Measurements from ENCODE around the gene SLC5A11. TPM values are rescaled to one million over a fixed set of nuclear protein-coding genes. Genes with fewer than 3 reads are reported as not detected.

SLC5A11 gene
- total RNA-seq (1 to 10 TPM in 1 of 2 donors, under 1 TPM in 1; 0.67 to 4.1 TPM), polyA plus RNA-seq (1 to 10 TPM in 1 of 2 donors, under 1 TPM in 1; 0.15 to 1.2 TPM)

- H3K27me3 ChIP-seq (ENCODE audit: control insufficient read depth in 4 of 4, insufficient read depth in 4 of 4, low read length in 3 of 4), result no peaks in the 10 kb centered on the region
- DNase-seq (ENCODE audit: low spot score), result no peak
- peak in 1 of 2 donors; percentile 71 for TF ChIP-seq HNF4A (conservative IDR thresholded peaks at IDR 0.05)
- TF ChIP-seq, protein P1, sequence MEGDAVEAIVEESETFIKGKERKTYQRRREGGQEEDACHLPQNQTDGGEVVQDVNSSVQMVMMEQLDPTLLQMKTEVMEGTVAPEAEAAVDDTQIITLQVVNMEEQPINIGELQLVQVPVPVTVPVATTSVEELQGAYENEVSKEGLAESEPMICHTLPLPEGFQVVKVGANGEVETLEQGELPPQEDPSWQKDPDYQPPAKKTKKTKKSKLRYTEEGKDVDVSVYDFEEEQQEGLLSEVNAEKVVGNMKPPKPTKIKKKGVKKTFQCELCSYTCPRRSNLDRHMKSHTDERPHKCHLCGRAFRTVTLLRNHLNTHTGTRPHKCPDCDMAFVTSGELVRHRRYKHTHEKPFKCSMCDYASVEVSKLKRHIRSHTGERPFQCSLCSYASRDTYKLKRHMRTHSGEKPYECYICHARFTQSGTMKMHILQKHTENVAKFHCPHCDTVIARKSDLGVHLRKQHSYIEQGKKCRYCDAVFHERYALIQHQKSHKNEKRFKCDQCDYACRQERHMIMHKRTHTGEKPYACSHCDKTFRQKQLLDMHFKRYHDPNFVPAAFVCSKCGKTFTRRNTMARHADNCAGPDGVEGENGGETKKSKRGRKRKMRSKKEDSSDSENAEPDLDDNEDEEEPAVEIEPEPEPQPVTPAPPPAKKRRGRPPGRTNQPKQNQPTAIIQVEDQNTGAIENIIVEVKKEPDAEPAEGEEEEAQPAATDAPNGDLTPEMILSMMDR (IDR thresholded peaks at IDR 0.05; ENCODE audit: low read depth, low read length, missing input control), result no peak
- TF ChIP-seq SP1 (IDR thresholded peaks at IDR 0.05), result peak; percentile 48
- H3K9me3 ChIP-seq (ENCODE audit: control insufficient read depth in 4 of 4, low read length in 3 of 4), result no peaks in the 10 kb centered on the region
- H3K9ac ChIP-seq (ENCODE audit: low read depth in 1 of 2, low read length in 2 of 2), result no peak within 1 kb of the TSS
- H3K4me1 ChIP-seq (ENCODE audit: control insufficient read depth in 4 of 4, insufficient read depth in 4 of 4, low read length in 3 of 4), result peaks cover 0 to 6% (median 2%) of the 10 kb centered on the region in 4 donors
- H3K27ac ChIP-seq (ENCODE audit: low read depth in 1 of 2, low read length in 2 of 2), result no peak within 1 kb of the TSS
- WGBS, result 41% methylated on average over 21 of the region's 21 CpGs
- no peak within 1 kb of the TSS for H3K4me3 ChIP-seq (ENCODE audit: low read depth in 1 of 3, low read length in 3 of 3)
- peaks cover 0 to 1% (median 0%) of the 10 kb centered on the region in 4 donors for H3K36me3 ChIP-seq (ENCODE audit: control insufficient read depth in 4 of 4, insufficient read depth in 3 of 4, low read depth in 1 of 4, low read length in 3 of 4)
Measured at GRCh38 chr16:24845726-24846547, at the start of gene SLC5A11. Gene SLC5A11, plus strand, starts transcription at chr16:24845963. Its CDS starts 12,681 bp downstream, at chr16:24858644.

DNA sequence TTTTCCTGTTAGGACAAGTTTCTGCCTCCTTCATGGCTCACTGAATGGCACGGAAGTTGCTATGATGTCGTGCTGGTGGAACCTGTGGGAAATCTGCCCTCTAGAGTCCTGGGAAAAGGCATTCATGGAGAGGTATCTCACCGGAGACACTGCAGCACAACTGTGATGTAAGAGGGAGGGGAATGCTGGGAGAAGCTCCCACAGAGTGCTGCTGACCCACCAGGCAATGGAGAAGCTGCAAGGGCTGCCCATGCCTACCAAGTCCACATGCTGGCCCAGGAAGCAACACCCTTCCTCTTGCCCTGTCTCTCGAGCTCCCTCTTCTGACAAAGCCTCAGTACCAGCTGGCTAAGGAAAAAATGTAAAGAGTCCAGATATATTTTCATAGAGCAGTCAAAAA lies 45.2 kb upstream of the SLC5A11 start:
- Histone ChIP-seq H3K27me3 (ENCODE audit: control insufficient read depth in 4 of 4, insufficient read depth in 4 of 4, low read length in 3 of 4) (no peaks in the 10 kb centered on the region), H3K36me3 (ENCODE audit: control insufficient read depth in 4 of 4, insufficient read depth in 3 of 4, low read depth in 1 of 4, low read length in 3 of 4) (peaks cover 3 to 87% (median 66%) of the 10 kb centered on the region in 4 donors), H3K27ac (ENCODE audit: low read depth in 1 of 2, low read length in 2 of 2) (no peak overlapping the region), H3K9ac (ENCODE audit: low read depth in 1 of 2, low read length in 2 of 2) (no peak overlapping the region), H3K4me3 (ENCODE audit: low read depth in 1 of 3, low read length in 3 of 3) (no peak overlapping the region), H3K9me3 (ENCODE audit: control insufficient read depth in 4 of 4, low read length in 3 of 4) (no peaks in the 10 kb centered on the region), H3K4me1 (ENCODE audit: control insufficient read depth in 4 of 4, insufficient read depth in 4 of 4, low read length in 3 of 4) (no peaks in the 10 kb centered on the region)
- DNase-seq (ENCODE audit: low spot score), result no peak
- WGBS, result 85% methylated on average over 4 of the region's 4 CpGs
- no peak for TF ChIP-seq HNF4G (IDR thresholded peaks at IDR 0.05)
- peak; percentile 47 to 54 for TF ChIP-seq RAD21 (IDR thresholded peaks at IDR 0.05)
- TF ChIP-seq YY1 (IDR thresholded peaks at IDR 0.05), result no peak
- no peak for TF ChIP-seq ZBTB33 (IDR thresholded peaks at IDR 0.05)
- TF ChIP-seq, protein P1 (IDR thresholded peaks at IDR 0.05; ENCODE audit: low read depth, low read length, missing input control), result peak; percentile 9
- TF ChIP-seq REST (IDR thresholded peaks at IDR 0.05), result no peak

Measured in liver (tissue), 9 donors.